Measurements from ENCODE around the gene SVOPL.

DNA sequence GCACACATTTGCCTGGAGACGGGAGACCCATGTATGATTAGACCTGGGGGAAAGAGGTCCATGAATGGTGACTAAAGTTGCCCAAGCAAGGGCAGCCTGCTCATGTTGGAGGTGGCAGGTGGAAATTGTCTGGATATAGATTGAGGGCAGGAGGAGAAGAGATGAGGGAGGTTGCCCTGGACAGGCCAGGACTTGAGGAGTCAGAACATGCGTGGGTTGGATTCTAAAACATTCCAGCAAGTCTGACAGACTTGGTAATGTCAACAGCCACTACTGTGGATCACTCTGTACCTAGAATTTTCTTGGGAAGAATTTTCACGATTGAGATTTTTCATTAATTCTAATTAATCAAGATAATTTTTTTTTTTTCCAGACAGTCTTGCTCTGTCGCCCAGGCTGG, 19.1 kb upstream of the SVOPL start:
- no peak for TF ChIP-seq EP300 (IDR thresholded peaks at IDR 0.05; ENCODE audit: borderline replicate concordance in 1 of 2, low read depth in 1 of 2, low read length in 1 of 2)
- no peak for TF ChIP-seq EZH2phosphoT487 (IDR thresholded peaks at IDR 0.05; ENCODE audit: borderline replicate concordance, low read depth)
- TF ChIP-seq, protein P1, sequence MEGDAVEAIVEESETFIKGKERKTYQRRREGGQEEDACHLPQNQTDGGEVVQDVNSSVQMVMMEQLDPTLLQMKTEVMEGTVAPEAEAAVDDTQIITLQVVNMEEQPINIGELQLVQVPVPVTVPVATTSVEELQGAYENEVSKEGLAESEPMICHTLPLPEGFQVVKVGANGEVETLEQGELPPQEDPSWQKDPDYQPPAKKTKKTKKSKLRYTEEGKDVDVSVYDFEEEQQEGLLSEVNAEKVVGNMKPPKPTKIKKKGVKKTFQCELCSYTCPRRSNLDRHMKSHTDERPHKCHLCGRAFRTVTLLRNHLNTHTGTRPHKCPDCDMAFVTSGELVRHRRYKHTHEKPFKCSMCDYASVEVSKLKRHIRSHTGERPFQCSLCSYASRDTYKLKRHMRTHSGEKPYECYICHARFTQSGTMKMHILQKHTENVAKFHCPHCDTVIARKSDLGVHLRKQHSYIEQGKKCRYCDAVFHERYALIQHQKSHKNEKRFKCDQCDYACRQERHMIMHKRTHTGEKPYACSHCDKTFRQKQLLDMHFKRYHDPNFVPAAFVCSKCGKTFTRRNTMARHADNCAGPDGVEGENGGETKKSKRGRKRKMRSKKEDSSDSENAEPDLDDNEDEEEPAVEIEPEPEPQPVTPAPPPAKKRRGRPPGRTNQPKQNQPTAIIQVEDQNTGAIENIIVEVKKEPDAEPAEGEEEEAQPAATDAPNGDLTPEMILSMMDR (IDR thresholded peaks at IDR 0.05): no peak
- TF ChIP-seq RFX5 (IDR thresholded peaks at IDR 0.05; ENCODE audit: low read length): no peak
